ENCODE data around the gene ZIC2.

The ZIC2 gene

DNA sequence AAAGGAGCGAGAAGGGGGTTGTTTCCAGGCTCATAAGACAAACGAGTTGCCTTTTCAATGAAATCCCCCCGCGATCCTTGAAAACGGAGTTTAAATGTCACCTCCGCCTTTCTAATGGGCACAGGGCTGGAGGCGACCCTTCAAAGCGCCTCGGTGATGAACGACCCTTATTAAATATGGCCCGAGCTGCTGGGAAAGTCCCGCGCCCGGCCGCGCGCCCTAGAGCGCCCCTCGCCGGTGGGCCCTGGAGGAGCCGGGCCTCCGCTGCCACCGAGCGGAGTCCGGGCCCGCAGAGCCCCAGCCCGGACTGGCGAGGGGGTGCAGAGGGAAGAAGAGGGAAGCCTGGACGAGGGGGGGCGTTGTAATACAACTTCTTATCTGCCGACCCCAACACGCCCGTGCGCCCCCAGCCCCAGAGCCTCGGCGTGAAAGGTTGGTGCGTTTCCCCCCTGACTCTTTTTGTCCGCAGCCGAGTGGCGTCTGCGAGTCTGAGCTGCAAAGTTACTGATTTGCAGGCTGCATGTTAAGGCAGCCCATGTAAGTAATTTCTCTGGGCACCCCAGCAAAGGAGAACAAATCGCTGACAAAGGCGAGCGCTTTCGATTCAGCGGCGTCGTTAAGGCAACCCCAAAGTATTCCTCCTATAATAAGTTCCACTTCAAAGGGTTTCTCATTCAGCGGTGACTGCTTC is 21.9 kb upstream of the ZIC2 start:
- peak; percentile 71 for DNase-seq (ENCODE audit: low spot score)

DNA sequence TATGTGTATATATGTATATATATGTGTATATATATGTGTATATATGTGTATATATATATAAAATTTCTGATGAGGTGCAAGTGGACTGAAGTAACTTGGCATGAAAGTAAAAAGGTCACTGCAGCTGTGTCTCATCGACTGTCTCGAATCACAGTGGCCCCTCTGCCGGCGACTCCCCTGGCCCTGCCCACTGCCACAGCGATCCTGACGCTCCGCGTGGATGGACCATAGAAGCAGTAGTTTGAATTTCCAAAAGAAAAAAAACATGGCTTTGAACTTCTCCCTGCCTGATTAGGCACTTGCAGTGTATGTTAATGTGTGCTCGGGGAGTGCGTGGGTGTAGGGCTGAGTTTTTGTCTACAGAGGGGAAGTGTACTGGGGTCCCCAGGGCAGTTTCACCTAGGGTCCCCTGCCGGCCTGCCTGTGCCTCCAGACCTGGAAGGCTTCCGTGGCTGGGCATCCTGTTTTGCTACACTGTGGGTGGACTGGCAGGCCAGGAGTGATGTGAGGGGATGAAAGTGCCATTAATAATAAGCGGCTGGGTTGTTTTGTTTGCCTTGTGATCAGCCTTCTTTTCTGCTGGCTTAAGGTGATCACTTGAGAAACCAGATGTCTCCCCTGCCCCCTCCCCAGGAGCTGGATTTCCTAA is 20.8 kb upstream of the ZIC2 start:
- peak; percentile 66 for DNase-seq (ENCODE audit: low spot score)

DNA sequence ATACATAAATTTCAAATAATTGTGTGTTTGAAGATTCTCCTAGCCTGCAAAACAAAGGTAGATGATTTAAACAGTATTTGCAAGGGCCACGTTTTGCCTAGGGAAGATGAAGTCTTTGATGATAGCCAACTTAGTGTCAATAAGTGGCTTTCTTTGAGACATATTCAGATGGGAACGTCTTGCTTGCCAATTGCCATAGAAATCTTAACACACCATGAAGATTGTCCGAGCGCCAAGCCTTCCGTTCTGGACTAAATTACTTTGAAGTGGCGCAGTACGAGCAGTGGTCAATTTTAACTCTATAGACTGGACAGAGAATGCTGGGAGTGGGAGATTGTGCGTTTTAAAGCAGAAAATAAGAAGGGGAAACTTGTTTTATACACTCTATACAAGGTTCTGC is 19.9 kb upstream of the ZIC2 start:
- DNase-seq (ENCODE audit: low spot score), result peak; percentile 65

DNA sequence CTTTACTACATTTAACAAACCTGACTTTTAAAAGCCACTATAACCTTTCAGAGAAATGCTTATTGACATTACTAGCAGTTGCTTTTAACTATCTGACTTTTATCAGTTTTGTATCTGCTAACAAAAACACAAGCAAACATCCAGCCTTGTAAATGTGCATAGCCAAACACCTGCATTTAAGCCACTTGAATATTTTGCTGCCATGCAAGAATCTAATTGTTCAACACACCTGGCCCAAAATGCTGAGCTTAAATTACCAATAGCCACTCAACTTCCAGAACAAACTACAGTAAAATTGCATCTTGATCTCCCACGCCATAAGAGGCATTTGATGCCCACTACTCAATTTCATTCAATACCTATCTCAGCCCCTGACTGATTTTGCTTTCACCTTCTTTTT is 19.3 kb upstream of the ZIC2 start:
- DNase-seq (ENCODE audit: low spot score), result peak; percentile 48

DNA sequence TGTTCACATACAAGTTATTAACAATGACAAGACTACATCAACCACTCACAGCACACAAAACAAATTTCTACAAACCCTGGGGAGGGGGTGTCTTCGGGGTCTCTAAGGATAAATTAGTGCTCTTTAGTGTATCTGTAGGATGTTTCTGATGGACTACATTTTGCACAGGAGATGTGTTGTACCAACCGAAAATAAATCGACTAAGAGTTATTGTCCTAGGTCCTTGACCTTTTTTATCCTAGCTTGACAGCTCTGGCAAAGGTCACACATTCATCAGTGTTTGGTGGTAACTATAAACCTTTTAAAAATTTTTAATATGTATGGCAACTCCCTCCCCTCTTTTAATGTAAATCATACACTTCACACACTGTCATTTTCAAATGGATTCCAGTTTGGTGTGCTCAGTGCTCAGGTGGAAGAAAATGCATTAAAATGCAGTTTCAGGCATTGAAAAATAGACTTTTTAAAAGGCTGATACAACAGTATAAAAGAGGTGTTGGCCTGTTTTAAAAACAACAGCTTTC is 17.7 kb upstream of the ZIC2 start:
- peak; percentile 25 for DNase-seq (ENCODE audit: low spot score)

DNA sequence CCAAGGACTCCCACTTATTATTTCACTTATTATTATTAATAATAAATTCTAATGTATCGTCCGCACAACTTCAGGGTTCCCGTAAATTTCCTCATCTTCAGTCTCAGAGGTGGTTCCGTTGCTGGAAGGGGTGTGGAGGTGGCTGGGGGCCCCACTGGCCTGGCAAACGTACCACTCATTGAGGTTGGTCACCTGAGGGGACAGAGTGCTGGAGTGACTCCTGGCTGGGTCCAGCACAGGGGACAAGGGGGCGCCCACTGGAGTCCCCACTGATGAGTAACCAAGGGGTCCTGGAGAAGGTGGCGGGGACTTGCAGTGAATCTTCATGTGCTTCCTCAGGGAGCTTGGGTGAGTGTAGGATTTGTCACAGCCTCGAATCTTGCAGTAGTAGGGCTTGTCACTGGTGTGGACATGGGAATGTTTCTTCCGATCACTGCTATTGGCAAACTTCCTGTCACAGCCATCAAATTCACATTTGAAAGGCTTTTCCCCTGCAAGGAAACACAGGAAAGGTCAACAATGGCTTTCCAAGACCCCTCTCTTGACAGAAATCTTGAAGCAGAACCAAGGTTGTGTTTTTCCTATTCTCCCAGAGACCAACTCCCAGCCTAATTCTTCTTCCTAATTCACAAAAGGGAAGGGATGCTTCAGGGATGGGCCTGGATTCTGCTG is 16.1 kb upstream of the ZIC2 start:
- peak; percentile 69 for DNase-seq (ENCODE audit: low spot score)

DNA sequence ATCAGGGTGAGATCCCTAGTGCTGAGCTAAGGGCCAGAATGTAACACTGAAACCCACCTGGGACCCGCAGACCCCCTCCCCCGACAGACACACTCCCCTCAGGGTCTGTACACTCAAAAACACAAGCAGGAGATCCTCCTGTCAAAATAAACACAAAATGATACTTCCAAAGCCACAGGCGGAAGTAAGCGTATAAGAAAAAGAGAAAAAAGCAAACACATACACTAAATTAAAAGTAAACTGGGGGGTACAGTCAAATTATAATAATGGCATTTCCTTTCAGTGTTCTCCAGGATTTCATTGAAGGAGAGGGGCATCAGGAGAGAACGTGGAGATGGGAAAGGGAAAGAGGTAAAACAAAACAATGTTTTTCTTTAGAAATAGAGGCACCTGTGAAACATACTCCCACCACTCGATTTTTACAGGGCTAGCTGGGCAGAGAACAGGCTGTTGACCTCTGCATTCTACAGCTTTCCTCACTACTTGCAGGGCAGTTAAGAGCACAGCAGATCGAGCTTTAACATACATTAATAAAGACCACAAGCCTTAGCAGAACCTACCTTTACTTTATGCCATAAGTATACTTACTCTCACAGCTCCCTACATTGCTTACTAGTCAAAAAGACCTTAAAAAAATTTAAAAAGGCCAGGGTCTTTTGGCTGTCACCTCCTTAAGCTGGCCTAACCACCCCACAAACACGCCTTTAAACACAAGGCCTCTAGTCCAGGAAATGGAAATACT is 15.3 kb upstream of the ZIC2 start:
- peak; percentile 48 for DNase-seq (ENCODE audit: low spot score)

DNA sequence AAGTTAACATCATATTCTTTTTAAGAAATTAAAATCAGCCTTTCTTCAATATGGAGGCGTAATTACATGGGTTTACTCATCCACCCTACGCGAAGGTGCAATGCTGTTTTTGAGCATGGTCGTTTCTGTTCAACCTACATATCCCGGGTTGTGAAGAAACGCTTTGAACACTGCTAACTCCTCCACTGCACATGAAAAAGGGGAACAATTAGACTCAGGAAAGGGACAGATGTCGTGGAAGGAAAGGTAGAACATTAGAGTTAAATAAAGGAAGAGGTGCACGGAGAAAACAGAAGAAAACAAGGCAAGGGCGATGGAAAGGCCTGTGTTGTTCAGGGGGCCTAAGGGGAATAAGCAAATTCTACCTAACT is 14.1 kb upstream of the ZIC2 start:
- DNase-seq (ENCODE audit: low spot score), result no peak

DNA sequence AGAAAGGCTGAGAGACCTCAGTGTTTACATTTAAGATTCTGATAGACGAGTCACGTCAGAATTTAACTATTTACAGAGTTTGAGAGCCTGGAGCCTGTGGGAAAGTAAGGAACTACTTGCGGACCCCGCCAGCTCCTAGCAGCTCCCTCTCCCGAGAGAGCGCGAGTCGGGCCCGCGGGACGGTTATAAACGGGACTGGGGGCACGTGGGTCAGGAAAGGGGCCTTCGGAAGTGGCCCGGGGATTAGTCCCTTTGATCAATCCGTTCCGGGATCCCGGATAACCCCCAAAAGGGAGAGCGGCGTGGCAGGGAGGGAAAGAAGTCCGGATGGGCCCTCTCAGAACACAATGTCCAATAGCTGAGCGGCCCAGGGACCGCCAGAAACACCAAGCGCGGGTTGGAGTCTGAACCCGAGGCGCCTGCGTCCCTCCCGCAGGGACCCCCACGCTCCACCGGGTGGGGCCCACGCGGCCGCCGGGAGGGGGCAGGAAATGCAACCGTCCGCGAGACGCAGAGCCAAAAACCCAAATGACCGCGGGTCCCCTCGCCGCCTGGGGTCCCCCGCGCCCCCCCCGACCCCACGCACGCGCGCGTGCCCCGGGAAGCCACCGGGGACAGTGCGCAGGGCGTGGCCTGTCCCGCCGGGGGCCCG is 13.6 kb upstream of the ZIC2 start:
- no peak for DNase-seq (ENCODE audit: low spot score)

DNA sequence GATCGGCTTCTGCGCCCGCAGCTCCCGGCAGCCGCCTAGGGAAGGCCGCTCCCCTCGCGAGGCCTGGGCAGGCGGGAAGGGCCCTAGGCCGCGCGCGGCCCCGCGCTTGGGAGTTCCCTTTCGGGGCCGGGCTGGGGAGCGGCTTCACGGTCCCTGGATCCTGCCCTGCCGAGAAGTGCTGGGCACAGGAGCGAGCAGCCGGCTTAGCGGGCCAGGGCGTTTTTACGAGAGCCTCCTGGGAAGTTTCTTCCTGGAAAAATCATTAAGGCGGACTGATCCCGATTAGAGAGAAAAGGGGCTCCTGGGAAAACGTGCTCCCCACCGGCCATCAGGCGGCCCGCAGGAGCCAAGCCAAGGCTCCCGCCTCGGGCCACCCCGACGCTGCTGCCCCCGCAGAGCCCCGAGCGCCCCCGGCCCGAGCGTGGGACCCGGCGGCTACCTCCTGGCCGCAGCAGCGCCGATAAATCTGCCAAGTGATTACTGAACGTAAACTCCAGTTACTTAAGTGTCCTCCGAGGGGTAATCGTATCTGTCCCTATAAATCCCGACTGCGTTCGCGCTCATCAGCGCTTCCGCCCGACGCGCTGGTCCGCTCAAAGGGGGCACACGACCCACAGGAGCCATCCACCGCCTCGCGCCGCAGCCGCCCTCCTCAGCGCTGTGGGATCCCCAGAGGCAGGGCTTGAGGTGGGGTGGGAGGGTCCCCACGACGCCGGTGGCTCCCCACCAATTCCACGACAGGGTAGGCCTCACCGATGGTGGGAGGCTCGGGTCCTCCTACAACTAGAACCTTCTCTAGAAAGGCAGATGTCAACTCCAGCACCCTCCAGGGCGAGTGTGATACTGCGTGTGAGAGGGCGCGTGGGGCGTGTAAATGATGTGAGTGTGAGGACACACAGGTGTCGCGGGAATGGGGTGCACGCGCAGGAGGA is 12.8 kb upstream of the ZIC2 start:
- DNase-seq (ENCODE audit: low spot score), result no peak

DNA sequence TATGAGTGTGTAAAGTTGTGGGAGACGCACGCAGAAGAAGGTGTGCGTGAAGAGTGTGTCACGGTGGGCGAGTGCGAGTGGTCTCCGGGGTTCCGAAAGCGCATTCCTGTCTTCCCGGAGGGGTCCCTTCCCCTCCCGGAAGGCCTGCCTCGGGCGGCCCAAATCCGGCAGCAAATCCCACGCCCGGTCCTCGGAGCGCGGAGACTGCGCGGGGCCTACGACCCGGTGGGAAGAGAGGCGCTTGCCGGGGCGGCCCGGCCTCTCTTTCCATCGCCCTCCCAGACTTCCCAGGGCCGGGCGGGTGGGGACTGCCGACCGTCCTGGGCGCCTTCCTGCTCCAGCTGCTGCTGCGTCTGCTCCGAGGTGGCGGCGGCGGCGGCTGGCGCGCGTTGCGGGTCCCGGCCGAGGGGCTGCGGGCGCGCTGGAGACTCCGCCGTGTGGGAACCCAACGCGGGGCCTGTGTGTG is 12.1 kb upstream of the ZIC2 start:
- no peak for DNase-seq (ENCODE audit: low spot score)

DNA sequence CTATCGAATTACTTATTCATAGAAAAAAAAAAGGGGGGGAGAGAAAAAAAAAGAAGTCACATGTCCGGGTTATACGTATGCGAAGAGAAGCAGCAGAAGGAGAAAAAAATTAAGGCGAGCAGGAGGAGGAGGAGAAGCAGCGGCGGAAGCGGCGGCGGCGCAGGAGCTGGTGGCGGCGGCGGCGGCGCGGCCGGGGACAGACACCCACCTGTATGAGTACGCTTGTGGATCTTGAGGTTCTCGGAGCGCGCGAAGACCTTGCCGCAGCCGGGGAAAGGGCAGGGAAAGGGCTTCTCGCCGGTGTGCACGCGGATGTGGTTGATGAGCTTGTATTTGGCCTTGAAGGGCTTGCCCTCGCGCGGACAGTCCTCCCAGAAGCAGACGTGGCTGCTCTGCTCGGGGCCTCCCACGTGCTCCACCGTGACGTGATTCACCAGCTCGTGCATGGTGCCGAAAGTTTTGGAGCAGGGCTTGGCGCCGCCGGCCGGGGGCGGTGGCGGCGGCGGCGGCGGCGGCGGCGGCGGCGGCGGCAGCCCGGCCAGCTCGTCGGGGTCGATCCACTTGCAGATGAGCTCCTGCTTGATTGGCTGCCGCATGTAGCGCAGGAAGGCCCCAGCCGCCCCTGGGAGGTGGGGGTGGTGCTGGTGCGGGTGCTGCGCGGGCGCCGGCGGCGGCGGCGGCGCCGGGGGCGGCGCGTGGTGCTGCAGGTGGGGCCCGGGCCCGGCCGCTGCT is 11.5 kb upstream of the ZIC2 start:
- peak; percentile 78 for DNase-seq (ENCODE audit: low spot score)

DNA sequence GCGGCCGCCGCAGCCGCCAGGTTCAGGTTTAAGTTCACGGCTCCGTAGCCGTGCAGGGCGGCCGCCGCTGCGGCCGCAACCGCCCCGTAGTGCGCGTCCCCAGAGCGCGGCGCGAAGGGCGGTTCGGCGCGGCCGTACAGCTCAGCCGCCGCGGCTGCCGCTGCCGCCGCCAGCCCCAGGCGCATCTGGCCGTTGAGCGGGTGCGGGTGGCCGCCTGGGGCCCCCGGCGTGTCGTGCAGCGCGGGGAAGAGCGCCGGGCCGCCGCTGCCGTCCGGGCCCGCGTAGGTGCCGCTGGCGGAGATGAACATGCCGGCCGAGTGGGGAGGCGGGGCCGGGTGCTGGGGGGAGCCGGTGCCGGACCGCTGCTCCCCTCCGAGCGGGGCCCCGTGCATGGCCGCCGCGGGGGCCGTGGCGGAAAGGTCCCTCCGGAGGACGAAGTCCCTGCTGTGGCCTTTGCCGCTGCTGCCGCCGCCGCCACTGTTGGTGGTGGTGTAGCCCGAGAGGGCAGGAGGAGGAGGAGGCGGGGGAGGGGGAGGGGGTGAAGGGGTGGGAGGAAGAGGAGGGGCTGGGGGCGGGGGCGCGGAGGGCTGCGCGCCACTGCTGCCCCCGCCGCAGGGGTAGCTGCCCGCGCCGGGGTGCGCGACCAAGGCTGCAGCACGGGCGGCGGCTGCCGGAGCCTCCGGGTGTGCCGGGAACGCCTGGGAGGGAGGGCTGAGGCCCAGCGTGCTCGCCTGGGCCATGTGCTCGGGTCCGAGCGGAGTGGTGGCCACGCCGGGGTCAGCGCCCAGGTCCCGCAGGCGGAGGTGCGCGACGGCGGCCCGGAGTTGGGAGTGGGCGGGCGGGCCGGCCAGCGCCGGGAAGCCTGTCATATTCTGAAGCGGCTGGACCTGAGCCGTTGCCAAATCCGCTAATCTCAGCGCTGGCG is 10.7 kb upstream of the ZIC2 start:
- no peak for DNase-seq (ENCODE audit: low spot score)

DNA sequence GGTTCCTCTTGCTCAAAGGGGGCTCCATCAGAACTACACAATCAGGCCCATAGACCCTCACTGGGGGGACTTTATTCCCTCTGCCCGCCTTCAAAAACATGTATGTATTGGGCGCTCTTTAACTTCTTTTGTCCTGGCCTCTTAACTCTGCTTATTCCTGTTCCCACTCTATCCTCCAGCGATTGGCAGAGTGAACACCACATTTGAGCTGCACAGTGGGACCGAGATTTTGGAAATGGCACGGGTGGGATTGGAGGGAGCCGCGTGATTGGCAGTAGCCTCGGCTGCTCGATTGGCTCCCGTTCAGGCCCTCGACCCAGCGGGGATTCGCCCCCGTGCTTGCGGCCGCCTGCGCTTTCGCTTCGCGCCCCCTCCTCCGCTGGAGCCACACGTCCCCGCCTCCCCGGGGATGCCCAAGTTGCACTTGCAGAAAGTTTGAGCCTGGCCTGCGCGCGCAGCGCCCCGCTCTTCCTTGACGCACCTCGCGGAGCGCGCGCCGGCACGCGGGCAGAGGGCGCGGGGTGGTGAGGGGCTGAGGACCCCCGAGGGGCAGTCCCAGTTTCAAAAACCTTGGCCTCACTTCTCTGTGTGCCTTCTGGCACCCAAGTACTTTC is 9.9 kb upstream of the ZIC2 start, which contains the start of gene ZIC5:
ZIC5 (minus strand) TSS at position 192 of the 614 bp plus-strand sequence; CDS start at position 28, 164 bp downstream.
- peak; percentile 94 for DNase-seq (ENCODE audit: low spot score)

DNA sequence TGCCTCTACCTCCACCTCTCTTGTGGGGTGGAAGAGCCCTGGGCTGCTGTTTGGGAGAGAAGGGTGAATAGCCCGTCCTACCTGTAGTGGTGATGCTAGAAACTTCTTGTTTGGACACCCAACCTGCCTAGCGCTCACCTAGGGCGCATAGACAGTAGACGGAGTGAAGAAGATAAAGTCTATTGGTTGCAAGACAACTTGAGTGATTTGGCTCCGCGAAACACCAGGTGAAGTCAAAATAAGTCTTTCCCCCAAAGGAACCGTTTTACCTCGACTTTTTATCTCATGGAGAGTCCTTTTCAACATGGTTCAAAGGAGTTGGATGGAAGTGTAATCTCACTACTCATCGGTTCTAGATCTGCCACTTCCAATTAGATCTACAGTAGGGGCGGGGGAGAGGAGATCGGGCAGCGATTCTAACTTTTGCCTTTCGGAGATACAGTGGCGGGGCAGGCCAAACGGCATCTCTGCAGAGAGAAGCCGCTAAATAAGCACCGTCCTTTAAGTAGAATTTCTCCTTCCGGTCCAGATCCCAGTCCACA is 9.3 kb upstream of the ZIC2 start:
- DNase-seq (ENCODE audit: low spot score), result peak; percentile 82

DNA sequence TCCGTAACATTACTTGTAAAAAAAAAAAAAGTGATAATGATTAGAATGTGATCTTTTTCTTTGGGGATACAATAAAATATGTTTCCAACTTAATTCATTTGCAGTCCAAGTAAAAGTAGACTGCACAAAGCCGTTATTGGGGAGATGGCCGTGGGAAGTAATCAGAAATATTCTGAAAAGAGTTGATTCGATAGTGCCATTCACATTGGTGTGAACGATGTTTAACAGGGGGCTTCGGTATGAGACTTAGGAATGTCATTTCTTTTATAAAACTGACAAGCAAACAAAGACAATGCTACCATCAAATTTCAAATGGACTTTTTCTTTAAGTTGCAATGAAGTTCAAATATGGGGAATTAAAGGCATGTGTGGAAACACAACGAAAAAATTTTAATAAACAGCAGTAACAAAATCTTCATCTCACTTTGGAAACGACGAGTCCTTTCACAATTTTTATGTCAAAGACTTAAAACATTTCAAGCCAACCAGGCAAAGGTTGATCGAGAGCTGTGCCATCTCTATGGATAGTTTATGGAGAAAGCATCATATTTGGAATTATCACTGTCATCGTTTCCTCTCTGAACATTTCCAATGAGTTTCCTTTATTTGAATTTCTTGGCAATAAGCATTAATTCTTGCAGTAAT is 8.3 kb upstream of the ZIC2 start:
- no peak for DNase-seq (ENCODE audit: low spot score)

DNA sequence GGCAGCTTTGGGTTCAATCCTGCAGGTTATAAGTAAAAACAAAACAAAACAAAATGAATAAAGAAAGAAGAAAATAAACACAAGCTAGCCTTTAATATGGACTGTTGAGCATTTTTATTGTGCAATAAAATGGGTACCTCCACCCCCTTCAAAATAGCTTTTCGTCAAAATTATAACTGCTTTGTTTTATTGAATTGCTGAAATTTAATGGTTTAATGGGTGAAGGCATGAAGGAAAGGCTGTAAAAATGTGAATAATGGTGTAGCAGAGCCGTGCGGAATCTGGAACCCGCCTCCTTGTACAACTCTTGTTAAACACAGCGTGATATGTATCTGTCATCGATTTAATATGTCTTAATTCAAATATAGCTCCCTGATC is 7.8 kb upstream of the ZIC2 start:
- no peak for DNase-seq (ENCODE audit: low spot score)

Measured in cerebellar cortex (tissue), 1 donor.